Measurements from ENCODE around the gene CITED4. TPM values are rescaled to one million over a fixed set of nuclear protein-coding genes. Genes with fewer than 3 reads are reported as not detected.

Gene CITED4
- total RNA-seq, 1 donor from 2014 or later: 0.98 TPM

DNA sequence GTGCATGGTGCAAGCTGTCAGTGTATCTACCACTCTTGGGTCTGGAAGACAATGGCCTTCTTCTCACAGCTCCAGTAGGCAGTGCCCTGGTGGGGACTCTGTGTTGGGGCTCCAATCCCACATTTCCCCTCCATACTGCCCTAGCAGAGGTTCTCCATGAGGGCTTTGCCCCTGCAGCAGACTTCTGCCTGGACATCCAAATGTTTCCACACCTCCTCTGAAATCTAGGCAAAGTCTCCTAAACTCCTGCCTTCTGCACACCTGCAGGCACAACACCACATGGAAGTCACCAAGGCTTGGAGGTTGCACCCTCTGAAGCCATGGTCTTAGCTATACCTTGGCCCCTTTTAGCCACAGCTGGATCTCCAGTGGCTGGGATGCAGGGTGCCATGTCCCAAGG, 31.8 kb upstream of the CITED4 start:
- H3K27me3 Mint-ChIP-seq: peaks cover 14% of the 10 kb centered on the region
- CTCF ChIA-PET: no interaction called here
- H3K9me3 Mint-ChIP-seq: peaks cover 23% of the 10 kb centered on the region
- intact Hi-C loops (cut with micrococcal nuclease): no loop called here
- TF ChIP-seq, protein P1, sequence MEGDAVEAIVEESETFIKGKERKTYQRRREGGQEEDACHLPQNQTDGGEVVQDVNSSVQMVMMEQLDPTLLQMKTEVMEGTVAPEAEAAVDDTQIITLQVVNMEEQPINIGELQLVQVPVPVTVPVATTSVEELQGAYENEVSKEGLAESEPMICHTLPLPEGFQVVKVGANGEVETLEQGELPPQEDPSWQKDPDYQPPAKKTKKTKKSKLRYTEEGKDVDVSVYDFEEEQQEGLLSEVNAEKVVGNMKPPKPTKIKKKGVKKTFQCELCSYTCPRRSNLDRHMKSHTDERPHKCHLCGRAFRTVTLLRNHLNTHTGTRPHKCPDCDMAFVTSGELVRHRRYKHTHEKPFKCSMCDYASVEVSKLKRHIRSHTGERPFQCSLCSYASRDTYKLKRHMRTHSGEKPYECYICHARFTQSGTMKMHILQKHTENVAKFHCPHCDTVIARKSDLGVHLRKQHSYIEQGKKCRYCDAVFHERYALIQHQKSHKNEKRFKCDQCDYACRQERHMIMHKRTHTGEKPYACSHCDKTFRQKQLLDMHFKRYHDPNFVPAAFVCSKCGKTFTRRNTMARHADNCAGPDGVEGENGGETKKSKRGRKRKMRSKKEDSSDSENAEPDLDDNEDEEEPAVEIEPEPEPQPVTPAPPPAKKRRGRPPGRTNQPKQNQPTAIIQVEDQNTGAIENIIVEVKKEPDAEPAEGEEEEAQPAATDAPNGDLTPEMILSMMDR (IDR thresholded peaks at IDR 0.05): no peak
- H3K36me3 Mint-ChIP-seq (ENCODE audit: low read depth): no peaks in the 10 kb centered on the region
- H3K4me1 Mint-ChIP-seq: no peaks in the 10 kb centered on the region
- ATAC-seq (ENCODE audit: low read depth): no peak
- no peak overlapping the region for H3K27ac Mint-ChIP-seq
- DNase-seq: no peak
- POLR2A ChIA-PET: no interaction called here
- H3K4me3 Mint-ChIP-seq: no peak overlapping the region

DNA sequence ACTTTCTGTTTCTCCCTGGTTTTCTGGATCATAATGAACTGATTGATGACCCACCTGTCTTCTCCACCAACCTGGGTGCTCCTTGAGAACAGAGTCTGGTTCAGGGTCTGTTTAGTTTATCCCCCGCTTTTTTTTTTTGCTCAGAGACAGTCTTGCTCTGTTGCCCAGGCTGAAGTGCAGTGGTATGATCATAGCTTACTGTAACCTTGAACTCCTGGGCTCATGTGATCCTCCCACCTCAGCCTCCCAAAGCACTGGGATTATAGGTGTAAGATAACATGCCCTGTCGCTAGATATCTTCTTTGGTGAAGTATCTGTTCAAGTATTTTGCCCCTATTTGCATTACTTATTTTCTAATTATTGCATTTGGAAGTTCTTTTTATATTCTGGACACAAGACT, 30.2 kb upstream of the CITED4 start:
- Mint-ChIP-seq H3K9me3 (peaks cover 23% of the 10 kb centered on the region), H3K4me3 (no peak overlapping the region), H3K36me3 (ENCODE audit: low read depth) (no peaks in the 10 kb centered on the region), H3K27ac (no peak overlapping the region), H3K4me1 (no peaks in the 10 kb centered on the region), H3K27me3 (peaks cover 23% of the 10 kb centered on the region)
- ChIA-PET POLR2A (no interaction called here), CTCF (no interaction called here)
- TF ChIP-seq, protein P1 (IDR thresholded peaks at IDR 0.05): no peak
- ATAC-seq (ENCODE audit: low read depth): no peak
- intact Hi-C loops (cut with micrococcal nuclease): no loop called here
- no peak for DNase-seq

DNA sequence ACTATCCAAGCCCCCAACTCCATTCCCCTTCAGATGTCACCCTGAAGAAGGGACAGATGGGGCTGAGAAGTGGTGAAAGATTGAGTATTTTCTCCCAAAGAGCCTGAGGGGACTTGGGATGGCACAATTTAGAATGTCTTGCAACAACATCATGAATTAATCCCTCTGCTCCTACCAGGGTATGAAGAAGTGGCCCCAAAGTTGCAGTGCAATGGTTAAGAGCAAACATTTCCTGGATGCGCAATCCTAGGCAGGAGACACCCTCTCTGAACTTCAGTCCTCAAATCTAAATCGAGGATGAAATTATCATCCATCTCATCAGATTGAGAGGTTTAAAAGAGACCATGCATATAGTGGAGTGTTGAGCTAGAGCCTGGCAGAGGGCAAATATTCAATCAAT, 28.6 kb upstream of the CITED4 start:
- DNase-seq: no peak
- intact Hi-C loops (cut with micrococcal nuclease): no loop called here
- peaks cover 23% of the 10 kb centered on the region for H3K9me3 Mint-ChIP-seq
- no peaks in the 10 kb centered on the region for H3K36me3 Mint-ChIP-seq (ENCODE audit: low read depth)
- H3K4me1 Mint-ChIP-seq: no peaks in the 10 kb centered on the region
- no peak overlapping the region for H3K4me3 Mint-ChIP-seq
- POLR2A ChIA-PET: no interaction called here
- ATAC-seq (ENCODE audit: low read depth): no peak
- TF ChIP-seq, protein P1 (IDR thresholded peaks at IDR 0.05): no peak
- H3K27me3 Mint-ChIP-seq: peaks cover 38% of the 10 kb centered on the region
- CTCF ChIA-PET: no interaction called here
- no peak overlapping the region for H3K27ac Mint-ChIP-seq

DNA sequence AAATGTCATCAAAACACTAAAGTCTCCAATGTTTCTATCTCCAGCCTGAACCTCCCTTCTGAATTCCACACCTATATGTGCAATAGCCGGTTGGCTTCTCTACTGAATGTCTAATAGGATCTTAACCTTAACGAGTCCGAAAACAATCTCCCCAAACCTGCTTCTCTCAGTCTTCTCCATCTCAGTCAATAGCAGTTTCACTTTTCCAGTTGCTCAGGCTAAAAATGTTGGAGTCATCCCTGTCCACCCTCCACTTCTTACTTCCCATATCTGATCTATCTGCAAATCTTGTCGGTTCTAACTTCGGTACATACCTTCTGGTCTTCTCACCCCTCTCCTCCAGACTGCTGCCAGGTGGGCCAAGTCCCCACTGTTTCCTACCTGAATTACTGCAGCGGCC, 25.5 kb upstream of the CITED4 start:
- Mint-ChIP-seq H3K9me3 (peaks cover under 1% of the 10 kb centered on the region), H3K36me3 (ENCODE audit: low read depth) (no peaks in the 10 kb centered on the region), H3K27ac (no peak overlapping the region), H3K27me3 (peaks cover 54% of the 10 kb centered on the region), H3K4me1 (peaks cover 3% of the 10 kb centered on the region), H3K4me3 (no peak overlapping the region)
- TF ChIP-seq, protein P1 (IDR thresholded peaks at IDR 0.05): no peak
- DNase-seq (no peak), ATAC-seq (ENCODE audit: low read depth) (no peak)
- POLR2A ChIA-PET: no interaction called here
- CTCF ChIA-PET: no interaction called here
- intact Hi-C loops (cut with micrococcal nuclease): no loop called here

DNA sequence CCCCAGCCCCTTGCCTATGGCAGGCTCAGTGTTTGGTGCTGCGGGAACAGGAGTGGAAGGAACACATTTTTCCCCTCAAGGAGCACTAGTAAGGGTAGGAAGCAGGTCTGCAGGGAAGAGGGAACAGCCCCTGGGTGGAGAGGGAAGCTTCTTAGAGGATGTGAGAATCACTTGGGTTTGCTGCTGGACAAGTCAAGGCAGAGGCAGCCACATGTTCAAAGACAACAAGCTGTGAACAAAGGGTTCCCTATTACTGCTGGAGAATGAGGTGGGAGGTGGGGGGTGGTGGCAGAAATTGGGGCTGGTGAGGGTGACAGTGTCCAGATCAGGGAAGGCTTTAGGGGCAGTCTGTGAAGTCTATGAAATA, 24.8 kb upstream of the CITED4 start:
- CTCF ChIA-PET: no interaction called here

More for the DNA sequence above, 24.8 kb upstream of the CITED4 start:
- Mint-ChIP-seq H3K4me3 (no peak overlapping the region), H3K27ac (no peak overlapping the region), H3K9me3 (peaks cover 3% of the 10 kb centered on the region), H3K4me1 (peaks cover 3% of the 10 kb centered on the region), H3K27me3 (peaks cover 56% of the 10 kb centered on the region), H3K36me3 (ENCODE audit: low read depth) (no peaks in the 10 kb centered on the region)
- DNase-seq (no peak), ATAC-seq (ENCODE audit: low read depth) (no peak)
- intact Hi-C loops (cut with micrococcal nuclease): no loop called here
- TF ChIP-seq, protein P1 (IDR thresholded peaks at IDR 0.05): no peak
- POLR2A ChIA-PET: no interaction called here

All from activated B cell treated with CpG ODN at 0.5 μM for 24 hours (primary cell).